HG03558 (cell line): ENCODE data around the gene EHD1.

Experiments used
- ATAC-seq: cut with Tn5 transposase; IDR thresholded peaks from one replicate; pipeline ENCODE4 v1.9.1; 2021; ENCODE audit warnings: moderate number of reproducible peaks; ENCODE audit not compliant: unreplicated experiment; ENCODE audit errors: extremely low read depth

The EHD1 gene

GRCh38 chr11:64891880-64892279 is 13.5 kb upstream of the EHD1 start:
- no peak for ATAC-seq

GRCh38 chr11:64891215-64891848 is 12.9 kb upstream of the EHD1 start:
- ATAC-seq: no peak

GRCh38 chr11:64890522-64890939 is 12.1 kb upstream of the EHD1 start:
- ATAC-seq: no peak

GRCh38 chr11:64888729-64889511 is 10.5 kb upstream of the EHD1 start:
- ATAC-seq: no peak

- ATAC-seq: no peak
Observed at GRCh38 chr11:64888406-64888728, 9.9 kb upstream of the EHD1 start.

GRCh38 chr11:64887757-64888405 is 9.5 kb upstream of the EHD1 start:
- no peak for ATAC-seq

GRCh38 chr11:64887234-64887756 is 8.9 kb upstream of the EHD1 start:
- ATAC-seq: no peak

GRCh38 chr11:64885367-64886286 is 7.2 kb upstream of the EHD1 start:
- no peak for ATAC-seq

GRCh38 chr11:64884019-64884418 is 5.6 kb upstream of the EHD1 start:
- ATAC-seq: no peak

GRCh38 chr11:64883575-64883974 is 5.2 kb upstream of the EHD1 start:
- no peak for ATAC-seq

GRCh38 chr11:64882243-64882642 is 3.8 kb upstream of the EHD1 start:
- no peak for ATAC-seq

GRCh38 chr11:64881476-64881875 is 3.1 kb upstream of the EHD1 start:
- no peak for ATAC-seq

- no peak for ATAC-seq
Observed at GRCh38 chr11:64880240-64881001, 2.0 kb upstream of the EHD1 start.

GRCh38 chr11:64879244-64879900 is 951 bp upstream of the EHD1 start:
- no peak for ATAC-seq

GRCh38 chr11:64878223-64878493 is 263 bp downstream of the EHD1 start:
- no peak for ATAC-seq

- ATAC-seq: no peak
Observed at GRCh38 chr11:64877390-64878222, 815 bp downstream of the EHD1 start.

- no peak for ATAC-seq
Observed at GRCh38 chr11:64876835-64877341, 1.5 kb downstream of the EHD1 start.

GRCh38 chr11:64876229-64876750 is 2.1 kb downstream of the EHD1 start:
- ATAC-seq: no peak
